NOMO-1 (cell line): Measurements from ENCODE around the gene SMARCC2.
"Not testable (repeated sequence)": the region's sequence is repeated elsewhere in the genome, so short reads cannot be mapped to it uniquely, and the experiment has no call there.

ENCODE experiments used
- DNase-seq, 2 experiments: peaks; one replicate each; lab custom pipeline; 2025; ENCODE audit not compliant: unreplicated experiment in 2 of 2; lab: John Stamatoyannopoulos, UW

SMARCC2 gene

DNA sequence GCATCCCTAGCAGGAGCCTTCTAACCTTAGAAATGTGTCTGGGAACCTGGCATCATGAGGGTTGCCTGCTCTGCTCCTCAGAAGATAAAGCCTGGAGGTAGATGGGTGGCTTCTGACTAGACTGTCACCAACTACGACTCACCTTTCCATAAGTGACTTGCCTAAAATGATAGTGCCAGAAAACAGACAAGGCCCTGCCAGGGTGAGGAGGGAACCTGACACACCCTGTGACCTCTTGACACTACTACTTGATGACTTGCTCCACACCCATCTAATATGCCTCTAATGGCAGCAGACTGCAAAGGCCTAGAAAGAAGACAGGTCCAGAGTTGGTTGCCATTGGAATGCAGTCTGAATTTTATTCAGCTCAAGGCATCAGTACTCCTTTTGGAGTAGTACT is 23.1 kb upstream of the SMARCC2 start:
- DNase-seq = no peak

DNA sequence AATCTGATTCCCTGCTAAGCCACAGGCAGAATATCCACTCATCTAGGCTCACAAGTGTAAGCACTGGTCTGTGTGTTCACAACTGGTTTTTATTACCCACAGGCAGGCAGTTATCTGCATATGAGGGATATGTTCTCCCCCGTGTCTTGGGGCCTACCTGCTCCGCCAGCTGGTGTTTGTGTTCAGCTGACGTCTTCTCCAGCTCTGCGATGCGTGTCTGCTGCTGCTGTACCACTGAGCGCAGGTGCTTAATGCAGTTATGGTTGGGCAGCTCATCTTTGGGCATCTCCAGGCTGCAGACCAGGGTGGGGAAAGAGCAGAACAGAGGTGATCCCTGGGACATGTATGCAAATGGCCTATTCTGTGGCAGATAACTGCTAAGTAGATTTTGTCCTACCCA is 18.7 kb upstream of the SMARCC2 start:
- DNase-seq = no peak

GRCh38 chr12:56206452-56207166 is 17.3 kb upstream of the SMARCC2 start:
- DNase-seq = peak; percentile 21 to 23

- peak in 1 of 2 experiments; percentile 22 for DNase-seq
These were observed 16.2 kb upstream of the SMARCC2 start for GRCh38 chr12:56205445-56205844.

- DNase-seq = no peak
These were observed 15.0 kb upstream of the SMARCC2 start for GRCh38 chr12:56204275-56204674.

GRCh38 chr12:56202838-56203237 is 13.6 kb upstream of the SMARCC2 start:
- DNase-seq = no peak

DNA sequence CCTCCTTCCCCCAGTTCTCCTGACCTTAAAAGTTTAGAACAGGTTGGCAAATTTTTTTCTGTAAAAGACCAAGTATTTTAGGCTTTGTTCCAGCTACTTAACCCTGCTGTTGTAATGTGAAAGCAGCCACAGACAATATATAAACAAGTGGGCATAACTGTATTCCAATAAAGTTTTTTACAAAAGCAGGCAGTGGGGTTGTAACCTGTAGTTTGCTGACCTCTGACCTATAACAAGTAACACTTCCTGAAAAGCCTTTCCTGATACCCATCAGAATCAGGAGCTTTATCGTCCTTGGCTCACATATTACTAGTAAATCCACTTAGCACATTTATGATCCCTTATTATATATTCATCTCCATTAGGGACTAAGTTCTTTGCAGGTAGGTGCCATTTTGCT is 13.1 kb upstream of the SMARCC2 start:
- DNase-seq = no peak

DNA sequence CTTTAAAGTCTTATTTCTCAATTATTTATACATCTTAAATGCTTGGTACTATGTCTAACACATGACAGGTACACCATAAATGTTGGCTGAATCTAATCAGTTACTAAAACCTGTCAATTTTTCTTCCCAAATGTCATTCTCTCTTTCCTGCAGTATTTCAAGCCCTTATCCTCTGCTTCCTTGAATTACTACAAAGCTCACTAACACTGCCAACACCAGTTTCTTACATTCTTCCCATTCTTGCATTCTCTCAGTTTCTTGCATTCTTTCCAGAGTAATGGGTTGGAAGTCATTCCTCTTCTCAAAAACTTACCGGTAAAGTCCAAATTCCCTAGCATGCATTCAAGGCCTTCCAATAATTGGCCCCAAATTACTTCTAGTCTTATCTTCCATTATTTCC is 9.6 kb upstream of the SMARCC2 start:
- DNase-seq = no peak

DNA sequence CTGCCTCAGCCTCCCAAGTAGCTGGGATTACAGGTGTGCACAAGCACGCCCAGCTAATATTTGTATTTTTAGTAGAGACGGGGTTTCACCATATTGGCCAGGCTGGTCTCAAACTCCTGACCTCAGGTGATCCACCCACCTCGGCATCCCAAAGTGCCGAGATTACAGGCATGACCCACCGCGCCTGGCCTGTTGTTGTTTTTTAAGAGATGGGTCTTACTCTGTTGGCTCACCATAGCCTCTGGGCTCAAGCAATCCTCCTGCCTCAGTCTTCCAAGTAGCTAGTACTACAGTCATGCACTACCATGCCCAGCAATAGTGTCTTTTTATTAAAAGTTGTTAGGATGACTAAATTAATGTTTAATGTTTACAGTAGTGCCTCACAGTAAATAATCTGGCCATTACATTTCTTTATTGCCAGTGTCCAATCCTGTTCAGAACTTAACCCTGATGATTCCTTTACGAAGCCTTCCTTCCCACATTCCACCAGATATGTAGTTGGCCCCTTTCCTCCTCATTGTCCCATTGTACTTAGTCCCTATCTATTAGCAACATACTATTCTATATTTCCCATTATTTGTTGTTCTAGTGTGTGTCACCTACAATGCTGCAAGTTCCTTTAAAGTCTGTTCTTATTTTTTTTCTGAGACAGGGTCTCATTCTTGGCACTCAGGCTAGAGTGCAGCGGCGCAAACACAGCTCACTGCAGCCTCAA is 8.8 kb upstream of the SMARCC2 start:
- no peak for DNase-seq

- DNase-seq = not testable (repeated sequence)
These were observed 7.7 kb upstream of the SMARCC2 start for GRCh38 chr12:56196818-56197550.

- DNase-seq = peak; percentile 27 to 89
These were observed 3.8 kb upstream of the SMARCC2 start for GRCh38 chr12:56193025-56193578.

GRCh38 chr12:56192582-56192981 is 3.3 kb upstream of the SMARCC2 start:
- no peak for DNase-seq

DNA sequence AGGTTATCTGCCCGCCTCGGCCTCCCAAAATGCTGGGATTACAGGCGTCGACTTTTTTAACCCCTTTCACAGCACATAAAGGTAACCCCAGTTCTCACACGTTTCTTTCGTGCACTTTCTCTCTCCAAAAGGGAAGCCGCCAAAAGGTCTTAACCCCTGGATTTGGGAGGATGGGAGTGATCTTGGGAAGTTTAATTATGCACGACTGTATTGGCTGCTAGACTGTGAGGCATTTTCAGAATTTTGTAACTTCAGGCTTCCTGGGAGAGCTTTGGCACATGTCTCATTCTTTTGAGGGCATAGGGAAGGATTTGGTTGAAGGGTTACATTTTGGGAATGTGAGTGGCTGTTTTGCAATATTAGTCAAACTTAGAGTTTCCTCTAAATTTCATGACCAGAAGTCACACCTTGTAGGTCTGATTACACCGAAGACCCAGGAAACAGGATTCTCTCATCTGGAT is 1.4 kb upstream of the SMARCC2 start:
- no peak for DNase-seq

DNA sequence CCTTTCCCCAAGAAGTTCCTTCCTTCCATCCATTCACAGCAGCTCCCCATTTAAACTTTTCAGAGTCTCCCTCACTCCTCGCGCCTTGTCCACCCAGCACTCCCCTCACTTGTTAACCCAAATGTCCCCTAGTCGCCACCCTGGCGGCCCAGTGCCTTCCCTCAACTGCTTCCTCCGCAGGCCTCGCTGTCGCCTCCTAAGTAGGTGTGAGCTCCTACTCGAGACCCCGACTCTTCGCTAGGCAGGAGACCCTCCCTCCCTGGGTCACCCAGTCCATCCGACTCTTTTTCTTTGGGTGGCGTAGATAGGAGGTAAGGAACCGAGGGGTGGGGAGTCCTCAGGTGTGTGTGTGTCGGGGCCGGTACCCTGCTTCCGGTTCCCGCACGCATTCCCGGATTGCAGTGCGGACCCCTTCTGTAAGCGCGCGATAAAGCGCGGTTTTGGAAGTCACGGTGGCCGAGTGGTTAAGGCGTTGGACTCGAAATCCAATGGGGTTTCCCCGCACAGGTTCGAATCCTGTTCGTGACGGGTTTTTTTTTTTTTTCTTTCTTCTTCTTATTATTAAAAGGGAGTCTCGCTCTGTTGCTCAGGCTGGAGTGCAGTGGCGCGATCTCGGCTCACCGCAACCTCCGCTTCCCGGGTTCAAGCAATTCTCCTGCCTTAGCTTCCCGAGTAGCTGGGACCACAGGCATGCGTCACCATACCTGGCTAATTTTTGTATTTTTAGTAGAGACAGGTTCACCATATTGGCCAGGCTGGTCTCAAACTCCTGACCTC is 823 bp upstream of the SMARCC2 start:
- peak; percentile 73 to 79 for DNase-seq

DNA sequence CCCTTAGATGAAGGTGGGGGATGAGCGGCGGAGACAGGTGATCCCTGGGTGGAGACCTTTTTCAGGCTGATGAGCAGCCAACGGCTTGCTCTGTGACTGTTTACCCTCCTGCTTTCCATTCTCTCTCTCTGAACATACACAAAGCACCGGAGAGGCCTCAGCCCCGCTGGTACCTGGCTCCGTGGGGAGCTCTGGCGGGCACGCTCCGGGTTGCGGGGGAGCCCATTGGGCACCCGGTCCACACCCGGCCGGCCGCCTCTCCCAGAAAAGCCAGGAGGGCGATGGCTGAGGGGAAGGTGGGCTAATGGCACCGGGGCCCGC is 545 bp downstream of the SMARCC2 start:
- no peak for DNase-seq

DNA sequence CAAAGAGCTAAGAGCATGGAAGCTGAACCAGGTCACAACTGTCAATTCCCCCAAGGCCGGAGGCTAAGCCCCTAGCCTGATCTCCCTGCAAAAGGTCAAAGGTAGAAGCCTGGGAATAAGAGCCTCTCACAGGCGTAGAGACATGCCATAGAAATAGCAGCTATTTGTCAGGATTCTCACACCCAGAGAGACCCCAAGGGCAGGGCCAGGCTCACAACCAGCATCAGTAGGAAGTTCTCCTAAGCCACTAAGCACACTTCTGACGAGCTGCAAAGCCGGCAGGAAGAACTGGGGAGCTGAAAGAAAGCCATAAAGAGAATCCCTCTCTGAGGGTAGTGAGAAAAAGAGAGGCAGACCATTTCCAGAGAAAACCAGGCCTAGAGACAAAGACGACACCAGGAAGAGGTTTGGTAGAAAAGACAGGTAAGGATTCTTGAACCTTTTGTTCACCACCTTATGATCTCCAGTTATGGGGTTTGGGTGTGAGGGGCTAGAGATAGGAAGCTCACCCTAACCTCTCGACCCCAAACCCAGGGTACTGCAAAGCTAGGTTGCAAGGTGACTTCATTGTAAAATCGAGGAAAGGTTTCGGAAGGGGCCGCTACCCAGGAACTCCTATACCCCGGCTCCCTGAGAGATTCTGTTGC is 1.0 kb downstream of the SMARCC2 start:
- peak in 1 of 2 experiments; percentile 14 for DNase-seq

GRCh38 chr12:56186957-56187356 is 2.3 kb downstream of the SMARCC2 start:
- DNase-seq = no peak

GRCh38 chr12:56178347-56178746 is 10.9 kb downstream of the SMARCC2 start:
- DNase-seq = no peak

- no peak for DNase-seq
These were observed 16.4 kb downstream of the SMARCC2 start for GRCh38 chr12:56172839-56173238.

DNA sequence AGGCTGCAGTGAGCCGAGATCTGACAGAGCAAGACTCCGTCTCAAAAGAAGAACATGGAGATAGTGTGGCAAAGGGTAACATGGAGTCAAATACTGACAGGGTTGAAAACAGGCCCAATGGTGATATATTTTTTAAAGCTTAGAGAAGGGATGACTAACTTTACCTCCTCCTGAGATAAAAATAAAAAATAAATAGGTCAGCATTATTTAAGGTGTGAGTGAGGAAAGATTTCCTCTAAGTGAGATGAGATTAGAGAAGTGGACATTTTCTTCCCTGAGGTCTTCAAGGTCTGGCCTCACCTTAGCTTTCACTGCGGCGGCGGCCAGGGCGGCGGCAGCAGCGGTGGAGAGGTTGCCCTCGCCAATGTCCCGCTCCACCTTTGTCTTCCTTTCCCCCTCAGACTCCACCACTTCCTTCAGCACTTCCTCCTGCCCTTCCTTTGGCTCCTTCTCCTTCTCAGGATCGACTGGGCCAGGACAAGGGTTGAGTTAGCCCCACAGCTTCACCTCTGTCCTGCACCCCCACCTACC is 20.0 kb downstream of the SMARCC2 start:
- DNase-seq = no peak
